NB4 (cell line): ENCODE results near the gene PPP1R9A.

Experiments used
- CTCF ChIP-seq: IDR thresholded peaks from one replicate; pipeline ENCODE4 v1.5.1; 2012; ENCODE audit warnings: low read depth, low read length
- MAX ChIP-seq: IDR thresholded peaks from 2 replicates; pipeline ENCODE4 v1.6.1; 2011; ENCODE audit warnings: low read depth, low read length
- MYC ChIP-seq: IDR thresholded peaks from 2 replicates; pipeline ENCODE4 v1.6.1; 2011; ENCODE audit warnings: low read depth, low read length
- POLR2A ChIP-seq: IDR thresholded peaks from 2 replicates; pipeline ENCODE4 v1.6.1; 2011; ENCODE audit warnings: mild to moderate bottlenecking; ENCODE audit not compliant: insufficient read length; ENCODE audit errors: extremely low read depth

GRCh38 chr7:95011995-95012394, 104.6 kb downstream of the PPP1R9A start:
- TF ChIP-seq CTCF (no peak), POLR2A (no peak), MAX (no peak), MYC (no peak)
